ENCODE measurements around the gene P3H2. TPM values are rescaled to one million over a fixed set of nuclear protein-coding genes. Genes with fewer than 3 reads are reported as not detected.

The P3H2 gene
- total and polyA plus RNA-seq, 2 experiments from 2014 or later, result 8.2 to 24.2 TPM

GRCh38 chr3:190158261-190158660 is 37.6 kb upstream of the P3H2 start:
- no peak overlapping the region for H3K4me3 ChIP-seq
- H3K4me2 ChIP-seq, result no peak overlapping the region
- no peak overlapping the region for H2AFZ ChIP-seq
- Mint-ChIP-seq H3K4me1 (peaks cover 16% of the 10 kb centered on the region), H3K27me3 (ENCODE audit: insufficient read depth, low read depth, poor library complexity) (peaks cover 2% of the 10 kb centered on the region), H3K4me3 (no peak overlapping the region), H3K27ac (no peak overlapping the region), H3K36me3 (ENCODE audit: low read depth) (peaks cover 9% of the 10 kb centered on the region; the same call in 2 of the 3 replicates), H3K9me3 (peaks cover 7% of the 10 kb centered on the region; the same call in 2 of the 3 replicates)
- ATAC-seq (no peak), DNase-seq (ENCODE audit: low spot score) (no peak)
- H3K9me2 ChIP-seq (ENCODE audit: insufficient read depth), result 0 out of 2 replicates have a peak, but pooled peaks cover 11% of the 10 kb centered on the region
- H3K79me2 ChIP-seq (replicated peaks; ENCODE audit: insufficient read depth), result no peaks in the 10 kb centered on the region
- 0 out of 2 replicates have a peak, but pooled peaks cover 4% of the 10 kb centered on the region for H3K4me1 ChIP-seq (ENCODE audit: insufficient read depth)
- H3K36me3 ChIP-seq (ENCODE audit: insufficient read depth), result no peaks in the 10 kb centered on the region
- TF ChIP-seq ZNF331 (CRISPR knock-in tag; IDR thresholded peaks at IDR 0.05; ENCODE audit: low read depth) (no peak), POLR2AphosphoS5 (IDR thresholded peaks at IDR 0.05; ENCODE audit: low read depth) (no peak)
- H4K20me1 ChIP-seq (replicated peaks; ENCODE audit: insufficient read depth), result no peaks in the 10 kb centered on the region
- H3F3A ChIP-seq (replicated peaks; ENCODE audit: low read depth), result no peaks in the 10 kb centered on the region
- H3K27ac ChIP-seq (ENCODE audit: low read depth), result no peak overlapping the region
- no peaks in the 10 kb centered on the region for H3K27me3 ChIP-seq (ENCODE audit: insufficient read depth)

- peaks cover 6% of the 10 kb centered on the region; the same call in 2 of the 3 replicates for H3K4me1 Mint-ChIP-seq
- Histone ChIP-seq H3K4me3 (no peak overlapping the region), H3K27me3 (ENCODE audit: insufficient read depth) (no peaks in the 10 kb centered on the region), H2AFZ (no peak overlapping the region), H3K4me2 (no peak overlapping the region), H3F3A (replicated peaks; ENCODE audit: low read depth) (no peaks in the 10 kb centered on the region), H3K9me2 (ENCODE audit: insufficient read depth) (peaks cover 14% of the 10 kb centered on the region; the same call in 1 of the 2 replicates), H3K27ac (ENCODE audit: low read depth) (no peak overlapping the region), H3K36me3 (ENCODE audit: insufficient read depth) (no peaks in the 10 kb centered on the region), H3K4me1 (ENCODE audit: insufficient read depth) (no peaks in the 10 kb centered on the region), H4K20me1 (replicated peaks; ENCODE audit: insufficient read depth) (no peaks in the 10 kb centered on the region), H3K79me2 (replicated peaks; ENCODE audit: insufficient read depth) (no peaks in the 10 kb centered on the region)
- no peak for TF ChIP-seq REST (IDR thresholded peaks at IDR 0.05; ENCODE audit: unreplicated experiment)
- no peaks in the 10 kb centered on the region for H3K9me3 Mint-ChIP-seq
- H3K27ac Mint-ChIP-seq, result no peak overlapping the region
- ATAC-seq, result no peak
- H3K27me3 Mint-ChIP-seq (ENCODE audit: insufficient read depth, low read depth, poor library complexity), result no peaks in the 10 kb centered on the region
- DNase-seq (ENCODE audit: low spot score), result no peak
- H3K4me3 Mint-ChIP-seq, result no peak overlapping the region
- no peaks in the 10 kb centered on the region for H3K36me3 Mint-ChIP-seq (ENCODE audit: low read depth)
These were observed 35.1 kb upstream of the P3H2 start for GRCh38 chr3:190155752-190156151.

DNA sequence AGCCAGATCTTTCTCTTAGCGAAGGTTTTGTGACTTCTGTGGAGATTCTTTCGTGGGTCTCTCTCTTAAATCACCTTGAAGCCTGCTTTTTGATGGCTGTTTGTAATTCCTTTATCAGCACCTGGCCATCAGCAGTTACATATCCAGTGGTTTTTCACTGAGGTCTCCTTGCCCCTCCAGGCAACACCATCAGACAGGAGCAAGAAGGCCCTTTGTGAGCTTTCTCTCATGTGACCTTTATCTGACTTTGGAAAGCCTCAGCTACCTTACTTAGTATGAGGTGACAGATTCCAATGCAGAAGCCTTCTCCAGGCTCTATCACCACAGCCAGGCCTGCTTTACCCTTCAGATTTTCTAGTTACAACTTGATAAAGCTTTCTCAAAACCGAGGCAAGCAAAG is 30.0 kb upstream of the P3H2 start:
- H2AFZ ChIP-seq, result peak overlapping the region; percentile 80; the same call in 1 of the 2 replicates
- ATAC-seq, result no peak
- no peak for TF ChIP-seq REST (IDR thresholded peaks at IDR 0.05; ENCODE audit: unreplicated experiment)
- TF ChIP-seq EZH2phosphoT487 (IDR thresholded peaks at IDR 0.05; ENCODE audit: unreplicated experiment), result no peak
- TF ChIP-seq ZNF114 (CRISPR knock-in tag; IDR thresholded peaks at IDR 0.05), result no peak
- TF ChIP-seq, protein P1, sequence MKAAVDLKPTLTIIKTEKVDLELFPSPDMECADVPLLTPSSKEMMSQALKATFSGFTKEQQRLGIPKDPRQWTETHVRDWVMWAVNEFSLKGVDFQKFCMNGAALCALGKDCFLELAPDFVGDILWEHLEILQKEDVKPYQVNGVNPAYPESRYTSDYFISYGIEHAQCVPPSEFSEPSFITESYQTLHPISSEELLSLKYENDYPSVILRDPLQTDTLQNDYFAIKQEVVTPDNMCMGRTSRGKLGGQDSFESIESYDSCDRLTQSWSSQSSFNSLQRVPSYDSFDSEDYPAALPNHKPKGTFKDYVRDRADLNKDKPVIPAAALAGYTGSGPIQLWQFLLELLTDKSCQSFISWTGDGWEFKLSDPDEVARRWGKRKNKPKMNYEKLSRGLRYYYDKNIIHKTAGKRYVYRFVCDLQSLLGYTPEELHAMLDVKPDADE (IDR thresholded peaks at IDR 0.05), result no peak
- no peak for TF ChIP-seq ZNF331 (CRISPR knock-in tag; IDR thresholded peaks at IDR 0.05; ENCODE audit: low read depth)
- no peak for TF ChIP-seq NANOG (IDR thresholded peaks at IDR 0.05; ENCODE audit: borderline replicate concordance)
- no peak for TF ChIP-seq STAT1 (IDR thresholded peaks at IDR 0.05; ENCODE audit: unreplicated experiment)
- no peak for TF ChIP-seq CREB1 (CRISPR knock-in tag; IDR thresholded peaks at IDR 0.05; ENCODE audit: low read depth)
- TF ChIP-seq EZH2 (IDR thresholded peaks at IDR 0.05; ENCODE audit: low read depth, unreplicated experiment), result no peak
- TF ChIP-seq POLR2AphosphoS5 (IDR thresholded peaks at IDR 0.05; ENCODE audit: low read depth), result no peak
- no peak for TF ChIP-seq JUNB (IDR thresholded peaks at IDR 0.05; ENCODE audit: unreplicated experiment)

More for the DNA sequence above, 30.0 kb upstream of the P3H2 start:
- Mint-ChIP-seq H3K27ac (no peak overlapping the region), H3K36me3 (ENCODE audit: low read depth) (peaks cover 25% of the 10 kb centered on the region), H3K4me1 (no peaks in the 10 kb centered on the region; the same call in 2 of the 3 replicates), H3K9me3 (peaks cover 22% of the 10 kb centered on the region), H3K4me3 (no peak overlapping the region), H3K27me3 (ENCODE audit: insufficient read depth, low read depth, poor library complexity) (peaks cover 7% of the 10 kb centered on the region)
- Histone ChIP-seq H3K4me3 (no peak overlapping the region), H3K36me3 (ENCODE audit: insufficient read depth) (no peaks in the 10 kb centered on the region), H4K20me1 (replicated peaks; ENCODE audit: insufficient read depth) (no peaks in the 10 kb centered on the region), H3K27me3 (ENCODE audit: insufficient read depth) (no peaks in the 10 kb centered on the region), H3K4me1 (ENCODE audit: insufficient read depth) (no peaks in the 10 kb centered on the region), H3K27ac (ENCODE audit: low read depth) (no peak overlapping the region), H3K9me2 (ENCODE audit: insufficient read depth) (peaks cover 12% of the 10 kb centered on the region; the same call in 1 of the 2 replicates), H3K79me2 (replicated peaks; ENCODE audit: insufficient read depth) (no peaks in the 10 kb centered on the region), H3K4me2 (no peak overlapping the region), H3F3A (replicated peaks; ENCODE audit: low read depth) (no peaks in the 10 kb centered on the region)
- DNase-seq (ENCODE audit: low spot score), result no peak

All from GM23338 (cell line).